Measurements from ENCODE around the gene ALDH1L1. TPM values are rescaled to one million over a fixed set of nuclear protein-coding genes. Genes with fewer than 3 reads are reported as not detected.

The ALDH1L1 gene
- total RNA-seq, 4 donors from 2014 or later: 5.9 to 32.2 (median 16.1) TPM

- no peaks in the 10 kb centered on the region for H3K27me3 ChIP-seq
- TF ChIP-seq EP300 (IDR thresholded peaks at IDR 0.05; ENCODE audit: low read depth) (no peak), POLR2AphosphoS5 (IDR thresholded peaks at IDR 0.05) (no peak), POLR2A (IDR thresholded peaks at IDR 0.05) (no peak)
- TF ChIP-seq, protein P1, sequence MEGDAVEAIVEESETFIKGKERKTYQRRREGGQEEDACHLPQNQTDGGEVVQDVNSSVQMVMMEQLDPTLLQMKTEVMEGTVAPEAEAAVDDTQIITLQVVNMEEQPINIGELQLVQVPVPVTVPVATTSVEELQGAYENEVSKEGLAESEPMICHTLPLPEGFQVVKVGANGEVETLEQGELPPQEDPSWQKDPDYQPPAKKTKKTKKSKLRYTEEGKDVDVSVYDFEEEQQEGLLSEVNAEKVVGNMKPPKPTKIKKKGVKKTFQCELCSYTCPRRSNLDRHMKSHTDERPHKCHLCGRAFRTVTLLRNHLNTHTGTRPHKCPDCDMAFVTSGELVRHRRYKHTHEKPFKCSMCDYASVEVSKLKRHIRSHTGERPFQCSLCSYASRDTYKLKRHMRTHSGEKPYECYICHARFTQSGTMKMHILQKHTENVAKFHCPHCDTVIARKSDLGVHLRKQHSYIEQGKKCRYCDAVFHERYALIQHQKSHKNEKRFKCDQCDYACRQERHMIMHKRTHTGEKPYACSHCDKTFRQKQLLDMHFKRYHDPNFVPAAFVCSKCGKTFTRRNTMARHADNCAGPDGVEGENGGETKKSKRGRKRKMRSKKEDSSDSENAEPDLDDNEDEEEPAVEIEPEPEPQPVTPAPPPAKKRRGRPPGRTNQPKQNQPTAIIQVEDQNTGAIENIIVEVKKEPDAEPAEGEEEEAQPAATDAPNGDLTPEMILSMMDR (IDR thresholded peaks at IDR 0.05): no peak
- no peak overlapping the region for H3K4me3 ChIP-seq
- DNase-seq: peak; percentile 1
- H3K4me1 ChIP-seq: no peaks in the 10 kb centered on the region
- H3K36me3 ChIP-seq: no peaks in the 10 kb centered on the region
- no peaks in the 10 kb centered on the region for H3K9me3 ChIP-seq
- intact Hi-C loops (cut with DNase I; ENCODE audit: low total_unique reads) (no loop called here), in situ Hi-C loops (cut with MboI; ENCODE audit: low pct_ligation_motif_present in 1 of 4, low pct_unique_long_range_greater_than_20kb in 1 of 4, low sequenced_read_pairs in 3 of 4) (no loop called here)
- no peak overlapping the region for H3K27ac ChIP-seq
- 87 to 94% methylated on average over 3 to 13 of the region's 13 CpGs for WGBS, 2 donors (ENCODE audit: low coverage in 1 of 2)
Observed at GRCh38 chr3:126112531-126113237, 67.7 kb downstream of the ALDH1L1 start.

DNA sequence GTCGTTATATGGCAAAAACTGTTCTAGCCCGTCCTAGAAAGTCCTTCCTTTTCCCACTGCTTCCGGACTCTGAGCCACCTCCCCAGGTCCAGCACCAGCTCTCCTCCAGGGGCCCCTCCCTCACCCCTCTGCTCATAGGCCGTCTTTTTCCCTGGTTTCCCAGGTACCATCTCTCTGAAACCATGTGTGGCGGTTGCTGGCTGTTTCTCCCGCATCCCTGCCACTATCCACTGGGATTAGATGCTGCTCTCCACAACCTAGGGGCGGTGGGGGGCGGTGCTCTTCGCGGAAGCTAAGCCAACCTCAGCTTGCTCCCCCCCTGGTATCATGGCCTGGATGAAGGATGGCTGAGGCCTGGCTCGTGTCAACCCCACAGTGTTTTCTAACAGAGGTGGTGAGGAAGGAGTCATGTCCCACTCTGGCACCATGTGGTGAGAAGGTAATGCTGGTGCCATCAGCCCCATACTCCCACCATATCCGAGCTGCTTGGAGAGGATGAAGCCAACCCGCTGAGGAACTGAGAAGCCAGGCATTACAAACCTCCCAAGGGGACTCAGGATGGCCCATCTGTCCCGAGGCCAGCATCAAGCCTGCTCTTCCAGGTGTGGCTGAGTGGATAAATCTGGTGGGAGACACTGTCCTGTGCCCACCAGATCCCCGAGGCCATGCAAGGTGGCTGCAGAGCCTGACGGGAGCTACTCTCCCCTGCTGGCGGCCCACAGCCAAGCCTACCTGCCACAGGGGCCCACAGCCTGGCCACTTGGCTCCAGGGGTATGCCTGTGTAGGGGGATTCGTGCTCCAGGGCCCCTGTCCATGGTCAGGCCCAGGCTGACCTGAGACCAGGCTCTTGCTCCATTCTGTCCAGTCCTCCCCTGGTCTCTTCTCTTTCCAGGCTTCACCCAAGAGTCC, 68.6 kb downstream of the ALDH1L1 start:
- Histone ChIP-seq H3K4me3 (no peak overlapping the region), H3K4me1 (no peaks in the 10 kb centered on the region), H3K27ac (no peak overlapping the region), H3K36me3 (no peaks in the 10 kb centered on the region), H3K27me3 (no peaks in the 10 kb centered on the region), H3K9me3 (no peaks in the 10 kb centered on the region)
- WGBS, 2 donors (ENCODE audit: low coverage in 1 of 2): 88% methylated on average over 18 of the region's 18 CpGs; no CpG with 5 or more reads in 1 of the 2 donors
- DNase-seq: peak; percentile 1
- in situ Hi-C loops (cut with MboI; ENCODE audit: low pct_ligation_motif_present in 1 of 4, low pct_unique_long_range_greater_than_20kb in 1 of 4, low sequenced_read_pairs in 3 of 4) (no loop called here), intact Hi-C loops (cut with DNase I; ENCODE audit: low total_unique reads) (no loop called here)
- TF ChIP-seq, protein P1 (IDR thresholded peaks at IDR 0.05): no peak
- no peak for TF ChIP-seq POLR2A (IDR thresholded peaks at IDR 0.05)
- no peak for TF ChIP-seq EP300 (IDR thresholded peaks at IDR 0.05; ENCODE audit: low read depth)
- TF ChIP-seq POLR2AphosphoS5 (IDR thresholded peaks at IDR 0.05): no peak

GRCh38 chr3:126111126-126111551, 69.2 kb downstream of the ALDH1L1 start:
- Histone ChIP-seq H3K27me3 (no peaks in the 10 kb centered on the region), H3K4me3 (no peak overlapping the region), H3K9me3 (no peaks in the 10 kb centered on the region), H3K36me3 (no peaks in the 10 kb centered on the region), H3K4me1 (no peaks in the 10 kb centered on the region), H3K27ac (no peak overlapping the region)
- DNase-seq: peak; percentile 0
- no peak for TF ChIP-seq POLR2AphosphoS5 (IDR thresholded peaks at IDR 0.05)
- no peak for TF ChIP-seq POLR2A (IDR thresholded peaks at IDR 0.05)
- TF ChIP-seq EP300 (IDR thresholded peaks at IDR 0.05; ENCODE audit: low read depth): no peak
- TF ChIP-seq, protein P1 (IDR thresholded peaks at IDR 0.05): no peak
- intact Hi-C loops (cut with DNase I; ENCODE audit: low total_unique reads): no loop called here
- WGBS, 2 donors (ENCODE audit: low coverage in 1 of 2): 91% methylated on average over 10 of the region's 10 CpGs; no CpG with 5 or more reads in 1 of the 2 donors
- in situ Hi-C loops (cut with MboI; ENCODE audit: low pct_ligation_motif_present in 1 of 4, low pct_unique_long_range_greater_than_20kb in 1 of 4, low sequenced_read_pairs in 3 of 4): no loop called here

DNA sequence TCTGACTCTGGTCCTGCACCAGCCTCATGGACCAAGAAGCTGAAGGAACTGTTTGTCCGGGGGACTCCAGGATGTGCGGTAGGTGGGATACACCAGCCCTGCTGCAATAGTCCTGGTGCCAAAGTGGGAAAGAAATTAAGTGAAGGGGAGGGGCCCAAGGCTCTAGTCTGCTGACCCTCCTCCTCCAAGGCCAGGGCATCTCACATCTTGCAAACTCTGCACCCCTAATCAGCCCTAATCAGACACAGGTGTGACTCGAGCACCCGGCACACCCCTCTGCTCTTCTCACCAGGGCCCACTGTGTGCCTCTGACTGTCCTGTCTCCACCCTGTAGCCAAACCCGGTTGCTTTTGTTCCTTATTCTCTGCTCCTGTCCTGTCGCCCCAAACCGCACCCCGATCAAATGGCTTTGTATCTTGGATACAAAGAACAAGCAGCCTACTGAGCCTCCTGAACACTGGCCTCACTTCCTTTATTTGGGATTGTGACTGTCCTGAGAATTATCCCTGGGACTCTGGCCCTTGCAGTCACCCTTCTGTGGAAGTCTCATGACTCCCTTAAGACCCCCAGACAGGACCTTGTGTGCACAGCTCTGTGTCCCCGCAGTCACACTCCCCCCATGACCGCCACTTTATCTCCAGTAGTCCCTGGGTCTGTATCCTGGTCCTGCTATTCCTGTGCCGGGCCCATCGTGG, 69.8 kb downstream of the ALDH1L1 start:
- intact Hi-C loops (cut with DNase I; ENCODE audit: low total_unique reads): no loop called here

More for the DNA sequence above, 69.8 kb downstream of the ALDH1L1 start:
- in situ Hi-C loops (cut with MboI; ENCODE audit: low pct_ligation_motif_present in 1 of 4, low pct_unique_long_range_greater_than_20kb in 1 of 4, low sequenced_read_pairs in 3 of 4): no loop called here
- Histone ChIP-seq H3K27me3 (no peaks in the 10 kb centered on the region), H3K27ac (no peak overlapping the region), H3K36me3 (no peaks in the 10 kb centered on the region), H3K4me1 (no peaks in the 10 kb centered on the region), H3K4me3 (no peak overlapping the region), H3K9me3 (no peaks in the 10 kb centered on the region)
- WGBS, 2 donors (ENCODE audit: low coverage in 1 of 2): 72 to 92% methylated on average over 3 to 12 of the region's 12 CpGs
- TF ChIP-seq POLR2AphosphoS5 (IDR thresholded peaks at IDR 0.05): no peak
- TF ChIP-seq EP300 (IDR thresholded peaks at IDR 0.05; ENCODE audit: low read depth): no peak
- no peak for TF ChIP-seq POLR2A (IDR thresholded peaks at IDR 0.05)
- TF ChIP-seq, protein P1 (IDR thresholded peaks at IDR 0.05): no peak
- DNase-seq: no peak

Measured in transverse colon (tissue), 4 donors.